H1 (cell line): ENCODE results near the gene IRS1. TPM values are rescaled to one million over a fixed set of nuclear protein-coding genes. Genes with fewer than 3 reads are reported as not detected.

Source experiments
- ASH2L ChIP-seq: fragments of 200-600, 300-600 bp; sonication (generic); IDR thresholded peaks from one replicate; pipeline ENCODE4 v1.7.1; 2017; ENCODE audit warnings: low read length
- BACH1 ChIP-seq: IDR thresholded peaks from 2 replicates; pipeline ENCODE4 v1.6.1; 2012; ENCODE audit warnings: low read length, improper control_type of control experiment
- CBX5 ChIP-seq: fragments of 300-800, 300-1000 bp; sonication (generic); IDR thresholded peaks from 2 replicates; pipeline ENCODE4 v1.7.1; 2016; ENCODE audit warnings: antibody characterized with exemption, low read length, low read depth
- CBX8 ChIP-seq: fragments of 300-800, 300-1000 bp; sonication (generic); IDR thresholded peaks from 2 replicates; pipeline ENCODE4 v1.7.1; 2016; ENCODE audit warnings: low read depth, low read length, borderline replicate concordance
- CEBPB ChIP-seq: IDR thresholded peaks from 2 replicates; pipeline ENCODE4 v1.6.1; 2012; ENCODE audit warnings: low read depth, low read length
- EZH2 ChIP-seq: fragments of 200-600 bp; sonication (generic); IDR thresholded peaks from 2 replicates; pipeline ENCODE4 v1.7.1; 2012; ENCODE audit warnings: low read depth, mild to moderate bottlenecking, moderate library complexity, low read length, inconsistent platforms; ENCODE audit not compliant: severe bottlenecking
- HDAC2 ChIP-seq, 2 experiments: fragments of 300-600 bp in 1 of 2; sonication (generic) in 1 of 2; IDR thresholded peaks; 2 replicates each; pipeline ENCODE4 v1.6.1; 2011 to 2012; ENCODE audit warnings: low read depth in 2 of 2, low read length in 2 of 2, mild to moderate bottlenecking in 2 of 2, moderate library complexity in 2 of 2, borderline replicate concordance in 1 of 2, inconsistent platforms in 1 of 2
- HDAC6 ChIP-seq: IDR thresholded peaks from one replicate; pipeline ENCODE4 v1.7.1; 2012; ENCODE audit warnings: low read depth, mild to moderate bottlenecking, inconsistent platforms, low read length, moderate library complexity
- JUND ChIP-seq: IDR thresholded peaks from 2 replicates; pipeline ENCODE4 v1.6.1; 2011; ENCODE audit warnings: mild to moderate bottlenecking, improper control_type of control experiment, low read length
- KDM1A ChIP-seq: fragments of 200-600, 300-600 bp; sonication (generic); IDR thresholded peaks from 2 replicates; pipeline ENCODE4 v1.7.1; 2016; ENCODE audit warnings: mild to moderate bottlenecking, low read length, borderline replicate concordance
- KDM4A ChIP-seq: IDR thresholded peaks from one replicate; pipeline ENCODE4 v1.7.1; 2012; ENCODE audit warnings: low read depth, mild to moderate bottlenecking, moderate library complexity, low read length, inconsistent platforms; ENCODE audit not compliant: severe bottlenecking
- KDM5A ChIP-seq: fragments of 200-600 bp; IDR thresholded peaks from 2 replicates; pipeline ENCODE4 v1.7.1; 2012; ENCODE audit warnings: mild to moderate bottlenecking, low read length, inconsistent platforms, mixed read lengths
- MAFK ChIP-seq: IDR thresholded peaks from 2 replicates; pipeline ENCODE4 v1.6.1; 2012; ENCODE audit warnings: low read depth, mild to moderate bottlenecking, improper control_type of control experiment, low read length
- MAX ChIP-seq: IDR thresholded peaks from 2 replicates; pipeline ENCODE4 v1.6.1; 2012; ENCODE audit warnings: inconsistent platforms
- NANOG ChIP-seq: IDR thresholded peaks from 2 replicates; pipeline ENCODE4 v1.6.1; 2011; ENCODE audit warnings: low read length, low read depth, mild to moderate bottlenecking, inconsistent platforms; ENCODE audit not compliant: insufficient read depth, poor library complexity, severe bottlenecking
- NRF1 ChIP-seq: IDR thresholded peaks from 2 replicates; pipeline ENCODE4 v1.6.1; 2011; ENCODE audit warnings: mild to moderate bottlenecking, low read depth, low read length, improper control_type of control experiment
- RAD21 ChIP-seq, 2 experiments: IDR thresholded peaks in 1 of 2; conservative IDR thresholded peaks in 1 of 2; 2 replicates each; pipeline ENCODE4 v1.6.1; 2011; ENCODE audit warnings: low read depth in 2 of 2, low read length in 2 of 2, improper control_type of control experiment in 1 of 2, inconsistent platforms in 1 of 2, mild to moderate bottlenecking in 1 of 2, moderate library complexity in 1 of 2
- SP1 ChIP-seq: IDR thresholded peaks from 2 replicates; pipeline ENCODE4 v1.6.1; 2011; ENCODE audit warnings: low read depth, low read length
- SP2 ChIP-seq: IDR thresholded peaks from 2 replicates; pipeline ENCODE4 v1.6.1; 2012; ENCODE audit warnings: mild to moderate bottlenecking, low read length, inconsistent platforms
- SP4 ChIP-seq: IDR thresholded peaks from 2 replicates; pipeline ENCODE4 v1.6.1; 2012; ENCODE audit warnings: low read length, inconsistent platforms
- TAF1 ChIP-seq: IDR thresholded peaks from 2 replicates; pipeline ENCODE4 v1.6.1; 2011; ENCODE audit warnings: mild to moderate bottlenecking, low read depth, low read length
- TCF12 ChIP-seq: IDR thresholded peaks from 2 replicates; pipeline ENCODE4 v1.6.1; 2011; ENCODE audit warnings: low read depth, mild to moderate bottlenecking, low read length
- USF2 ChIP-seq: IDR thresholded peaks from 2 replicates; pipeline ENCODE4 v1.6.1; 2011; ENCODE audit warnings: low read length, improper control_type of control experiment
- polyA plus RNA-seq, 7 experiments: library from polyadenylated mRNA; depleted of rRNA in 3 of 7; stranded (reverse) in 5 of 7; unstranded in 2 of 7; fragments of >200 nt in 5 of 7; fragments of 200-250 nt in 2 of 7; gene quantifications; 1 replicate in 5 of 7; 2 replicates in 1 of 7; 4 replicates in 1 of 7; pipeline versions ENCODE4 v1.2.1 to v1.2.3, GENCODE V29; 2011 to 2013; ENCODE audit warnings: missing spikeins in 2 of 7, mixed read lengths in 2 of 7
- total RNA-seq: library from RNA; stranded (reverse); fragmentation: NEBNext Ultra II Directional; extraction: Animal tissue kit (Norgen Biotek cat#: 25700); gene quantifications from 2 replicates; pipeline ENCODE4 v1.2.1, GENCODE V29; 2021

Gene IRS1
- total and polyA plus RNA-seq, 2 of the 8 experiments (the other 6 are each of a cell fraction or from before 2014, with no cell fraction given): 9.1 to 26.9 TPM

- 0 out of 2 replicates have a peak, but pooled peaks have one; percentile 17 for TF ChIP-seq SP4
- no peak for TF ChIP-seq MAFK
- TF ChIP-seq NRF1: peak; percentile 31; the same call in 1 of the 2 replicates
- TF ChIP-seq CEBPB: peak; percentile 80
- TF ChIP-seq MAX: peak; percentile 99
- no peak for TF ChIP-seq EZH2
- 0 out of 2 replicates have a peak, but pooled peaks have one; percentile 6 for TF ChIP-seq TCF12
- TF ChIP-seq JUND: no peak
- peak; percentile 93 for TF ChIP-seq ASH2L
- peak; percentile 11 to 76; a peak in 1 of 4 replicates for TF ChIP-seq HDAC2 (IDR thresholded peaks at IDR 0.05; ENCODE audit: borderline replicate concordance in 1 of 2, low read depth in 2 of 2, low read length in 2 of 2)
- TF ChIP-seq CBX8: no peak
- no peak for TF ChIP-seq CBX5
- no peak for TF ChIP-seq RAD21 (IDR thresholded peaks at IDR 0.05 in 1 of 2, conservative IDR thresholded peaks at IDR 0.05 in 1 of 2; ENCODE audit: low read depth in 2 of 2, low read length in 2 of 2)
- TF ChIP-seq KDM1A: peak; percentile 61; the same call in 1 of the 2 replicates
- peak; percentile 95 for TF ChIP-seq KDM4A
- TF ChIP-seq SP2: no peak
- no peak for TF ChIP-seq BACH1
- TF ChIP-seq KDM5A: no peak
- TF ChIP-seq USF2: no peak
- peak; percentile 75 for TF ChIP-seq TAF1
- no peak for TF ChIP-seq SP1
- no peak for TF ChIP-seq HDAC6
- TF ChIP-seq NANOG: no peak
Observed at GRCh38 chr2:226835796-226836547, 36.4 kb upstream of the IRS1 start, which contains the start of gene RHBDD1 (continued).
